Adrenal gland (tissue), 12 donors: ENCODE data around the gene EFNA2. TPM values are rescaled to one million over a fixed set of nuclear protein-coding genes. Genes with fewer than 3 reads are reported as not detected.

Experiments used
- DNase-seq, 7 donors: peaks; one replicate each; pipeline ENCODE4 v3.0.0-alpha.2; 2019 to 2020
- H3K27ac ChIP-seq, 5 donors: fragments of 200-600 bp; sonication (generic) in 4 of 5; 1 replicate in 3 of 5; 2 replicates in 2 of 5; pipeline versions ENCODE4 v1.5.1 to v1.8.0; 2016 to 2020; ENCODE audit warnings: mild to moderate bottlenecking in 1 of 5
- H3K27me3 ChIP-seq: fragments of 200-600 bp; 2 replicates; pipeline ENCODE4 v1.8.0; 2021
- H3K36me3 ChIP-seq, 2 donors: fragments of 200-600 bp; replicated peaks in 1 of 2; 1 replicate in 1 of 2; 2 replicates in 1 of 2; pipeline versions ENCODE4 v1.5.1 to v1.8.0; 2018 to 2022
- H3K4me1 ChIP-seq, 2 donors: fragments of 200-600 bp; replicated peaks in 1 of 2; 1 replicate in 1 of 2; 2 replicates in 1 of 2; pipeline versions ENCODE4 v1.5.1 to v1.8.0; 2018 to 2021
- H3K4me3 ChIP-seq, 4 donors: fragments of 200-600 bp; sonication (generic) in 3 of 4; one replicate each; pipeline ENCODE4 v1.5.1; 2016 to 2018
- H3K9me3 ChIP-seq, 3 donors: fragments of 200-600 bp; sonication (generic) in 1 of 3; replicated peaks in 1 of 3; 1 replicate in 2 of 3; 2 replicates in 1 of 3; pipeline versions ENCODE4 v1.5.1 to v1.8.0; 2016 to 2021
- POLR2A ChIP-seq, 2 donors: fragments of 450-650 bp; IDR thresholded peaks; one replicate each; pipeline ENCODE4 v1.6.1; 2017; ENCODE audit warnings: antibody characterized with exemption in 2 of 2, mild to moderate bottlenecking in 2 of 2, moderate library complexity in 1 of 2
- WGBS, 4 donors: extraction: QIAGEN DNeasy Blood & Tissue Kit in 2 of 4; methylation state at CpG; one replicate each; pipeline versions ENCODE4 v1.1.5 to v1.1.7; 2013 to 2017; 5-methylcytosine and 5-hydroxymethylcytosine counted together
- intact Hi-C, 2 donors: fragments of 100-400 bp; cut with DNase I; formaldehyde crosslinking; loops; one replicate each; pipeline versions ENCODE4 v1.14.1 to v1.15.0; 2022 to 2023
- polyA plus RNA-seq, 3 donors: library from polyadenylated mRNA; stranded (reverse); fragments of 200-250 nt in 2 of 3; fragments of 350-450 nt in 1 of 3; fragmentation: Illumina TruSeq in 1 of 3; extraction: RNeasy Lipid Tissue Mini Kit (QIAGEN cat#74804) in 1 of 3; gene quantifications; one replicate each; pipeline ENCODE4 v1.2.3, GENCODE V29; 2013 to 2014
- total RNA-seq, 9 donors: library from RNA; depleted of rRNA in 4 of 9; stranded (reverse); fragments of >200 nt in 4 of 9; fragments of 120-200 nt in 1 of 9; fragmentation: NEBNext Ultra II Directional in 1 of 9; extraction: Animal tissue kit (Norgen Biotek cat#: 25700) in 1 of 9; gene quantifications; one replicate each; pipeline versions ENCODE4 v1.1.0 to v1.2.4, GENCODE V29; 2013 to 2023
- TF ChIP-seq, protein P1 (sequence below), 6 experiments: fragments of 450-650 bp in 4 of 6; fragments of 200-600 bp in 2 of 6; sonication (generic) in 1 of 6; IDR thresholded peaks; 1 replicate in 5 of 6; 2 replicates in 1 of 6; pipeline versions ENCODE4 v1.5.1 to v1.8.0; 2016 to 2021; ENCODE audit warnings: antibody characterized with exemption in 6 of 6, mild to moderate bottlenecking in 2 of 6, moderate library complexity in 1 of 6
- donor health status: healthy with polysubstance abuse.
- donor health status: Bipolar disorder and iron deficiency.
- donor health status: DM: yes; HTN: yes; CAD: no.
- donor health status: DM: no; HTN: no; CAD: no.
- donor health status: DM: no; HTN: no; CAD: no.
- donor health status: DM: yes; HTN: yes; CAD: no.

Gene EFNA2
- total and polyA plus RNA-seq, 12 donors: 0.11 TPM; not detected in 11

DNA sequence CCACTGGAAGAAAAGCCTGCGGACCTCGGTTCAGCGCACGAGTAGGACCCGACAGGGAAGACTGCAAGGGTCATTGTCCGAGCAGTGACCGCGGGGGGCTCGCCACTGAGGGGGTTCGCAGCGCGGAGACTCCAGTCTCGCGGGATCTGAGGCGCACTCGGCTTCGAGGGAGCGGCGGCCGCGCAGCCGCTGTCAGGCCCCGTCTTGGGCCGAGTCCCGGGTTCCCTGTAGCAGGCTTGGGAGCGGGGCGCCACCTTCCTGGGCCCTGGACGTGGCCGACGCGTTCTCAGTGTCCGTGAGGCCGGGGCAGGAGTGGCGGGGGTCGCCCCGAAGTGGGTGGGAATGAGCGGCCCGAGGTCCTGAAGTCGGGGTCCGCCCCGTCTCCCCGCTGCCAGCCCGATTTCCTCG is 10.8 kb upstream of the EFNA2 start:
- Histone ChIP-seq H3K27me3 (no peaks in the 10 kb centered on the region), H3K36me3 (peaks cover 0 to 64% of the 10 kb centered on the region in 2 donors), H3K4me1 (peaks cover 46 to 63% of the 10 kb centered on the region in 2 donors), H3K9me3 (no peaks in the 10 kb centered on the region), H3K27ac (peak overlapping the region; percentile 51 to 99 (median 98)), H3K4me3 (peak overlapping the region in 2 of 4 donors; percentile 17 to 78)
- TF ChIP-seq, protein P1, sequence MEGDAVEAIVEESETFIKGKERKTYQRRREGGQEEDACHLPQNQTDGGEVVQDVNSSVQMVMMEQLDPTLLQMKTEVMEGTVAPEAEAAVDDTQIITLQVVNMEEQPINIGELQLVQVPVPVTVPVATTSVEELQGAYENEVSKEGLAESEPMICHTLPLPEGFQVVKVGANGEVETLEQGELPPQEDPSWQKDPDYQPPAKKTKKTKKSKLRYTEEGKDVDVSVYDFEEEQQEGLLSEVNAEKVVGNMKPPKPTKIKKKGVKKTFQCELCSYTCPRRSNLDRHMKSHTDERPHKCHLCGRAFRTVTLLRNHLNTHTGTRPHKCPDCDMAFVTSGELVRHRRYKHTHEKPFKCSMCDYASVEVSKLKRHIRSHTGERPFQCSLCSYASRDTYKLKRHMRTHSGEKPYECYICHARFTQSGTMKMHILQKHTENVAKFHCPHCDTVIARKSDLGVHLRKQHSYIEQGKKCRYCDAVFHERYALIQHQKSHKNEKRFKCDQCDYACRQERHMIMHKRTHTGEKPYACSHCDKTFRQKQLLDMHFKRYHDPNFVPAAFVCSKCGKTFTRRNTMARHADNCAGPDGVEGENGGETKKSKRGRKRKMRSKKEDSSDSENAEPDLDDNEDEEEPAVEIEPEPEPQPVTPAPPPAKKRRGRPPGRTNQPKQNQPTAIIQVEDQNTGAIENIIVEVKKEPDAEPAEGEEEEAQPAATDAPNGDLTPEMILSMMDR (IDR thresholded peaks at IDR 0.05): no peak
- no peak for TF ChIP-seq POLR2A (IDR thresholded peaks at IDR 0.05)
- intact Hi-C loops: loop anchor here in 1 of 2 donors (10.0 kb wide), 1 partner anchor 160 kb away; the partner anchor contains the start of gene RPS15
- 20 to 54% (median 33%) methylated on average over 5 to 44 of the region's 44 CpGs for WGBS, 4 donors
- DNase-seq: peak in 1 of 7 donors; percentile 47

DNA sequence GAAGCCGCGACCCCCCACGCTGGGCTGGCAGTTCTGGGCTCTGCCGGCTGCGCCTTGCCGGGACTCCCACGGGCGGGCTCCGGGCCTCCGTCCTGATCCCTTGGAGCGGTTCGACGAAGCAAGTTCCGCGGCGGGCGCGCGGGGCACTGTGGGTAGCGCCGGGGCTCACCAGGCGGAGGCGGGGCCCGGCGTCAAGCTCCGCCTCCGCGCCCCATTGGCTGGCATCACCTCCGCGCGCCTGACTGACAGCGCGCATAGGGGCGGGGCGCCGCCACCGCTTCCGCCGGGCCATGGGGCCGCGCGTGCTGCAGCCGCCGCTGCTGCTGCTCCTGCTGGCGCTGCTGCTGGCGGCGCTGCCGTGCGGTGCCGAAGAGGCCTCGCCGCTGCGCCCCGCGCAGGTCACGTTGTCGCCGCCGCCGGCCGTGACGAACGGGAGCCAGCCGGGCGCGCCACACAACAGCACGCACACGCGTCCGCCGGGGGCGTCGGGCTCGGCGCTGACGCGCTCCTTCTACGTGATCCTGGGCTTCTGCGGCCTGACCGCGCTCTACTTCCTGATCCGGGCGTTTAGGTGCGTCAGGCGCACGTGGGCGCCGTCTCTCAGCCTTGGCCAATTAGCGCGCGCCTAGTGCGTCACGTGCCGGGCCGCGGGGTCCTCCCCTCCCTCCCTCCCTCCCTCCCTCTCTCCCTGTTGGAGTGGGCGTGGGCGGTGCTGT is 10.3 kb upstream of the EFNA2 start, which contains the start of gene FAM174C:
TSS of gene FAM174C (plus strand) at position 271 of the 716 bp plus-strand sequence. CDS start at position 291, 20 bp downstream.
- Histone ChIP-seq H3K36me3 (peaks cover 0 to 64% of the 10 kb centered on the region in 2 donors), H3K9me3 (no peaks in the 10 kb centered on the region), H3K27me3 (no peaks in the 10 kb centered on the region), H3K4me1 (peaks cover 40 to 58% of the 10 kb centered on the region in 2 donors), H3K4me3 (peak within 1 kb of the TSS in 2 of 4 donors; percentile 31 to 78), H3K27ac (peak within 1 kb of the TSS; percentile 51 to 99 (median 98))
- WGBS, 4 donors: 0% methylated on average over 8 to 92 of the region's 98 CpGs; no CpG with 5 or more reads in 1 of the 4 donors
- peak; percentile 70 to 74 for TF ChIP-seq POLR2A (IDR thresholded peaks at IDR 0.05)
- TF ChIP-seq, protein P1 (IDR thresholded peaks at IDR 0.05): peak in 2 of 6 experiments; percentile 3 to 23
- intact Hi-C loops: loop anchor here in 1 of 2 donors (10.0 kb wide), 1 partner anchor 159 kb away; the partner anchor contains the start of gene RPS15
- peak; percentile 95 to 98 (median 97) for DNase-seq

DNA sequence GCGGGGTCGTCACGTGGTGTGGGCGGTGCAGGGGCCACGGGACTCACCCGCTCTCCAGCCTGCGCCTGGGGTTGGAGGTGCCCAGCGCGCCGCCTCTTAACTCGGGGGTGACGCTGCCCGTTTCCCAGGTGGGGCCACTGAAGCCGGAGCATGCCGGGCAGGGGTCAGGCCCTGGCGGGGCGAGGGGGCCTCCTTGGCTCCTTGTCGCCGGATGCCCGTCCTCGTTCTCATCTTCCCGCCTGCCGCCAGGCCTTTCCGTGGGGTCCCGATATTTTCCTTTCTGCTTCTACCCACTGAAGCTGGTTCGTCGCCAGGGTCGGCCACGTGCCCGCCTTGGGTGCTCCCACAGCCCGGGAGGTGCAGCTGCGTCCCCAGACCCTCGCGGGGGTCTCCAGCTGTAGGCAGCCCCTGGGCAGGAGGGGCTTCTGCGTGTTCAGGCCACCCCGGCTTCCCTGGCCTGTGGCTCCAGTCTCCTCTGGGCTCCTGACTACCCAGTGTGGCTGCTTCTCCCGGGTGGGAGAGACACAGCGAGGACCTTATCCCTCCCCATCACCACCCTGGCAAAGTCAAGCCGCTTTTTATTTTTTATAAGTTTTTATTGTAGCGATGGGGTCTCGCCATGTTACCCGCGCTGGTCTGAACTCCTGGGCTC is 9.6 kb upstream of the EFNA2 start:
- WGBS, 4 donors: 10 to 44% (median 11%) methylated on average over 9 to 43 of the region's 43 CpGs
- Histone ChIP-seq H3K27ac (peak overlapping the region; percentile 3 to 99 (median 98)), H3K4me3 (peak overlapping the region in 2 of 4 donors; percentile 31 to 78), H3K36me3 (peaks cover 0 to 58% of the 10 kb centered on the region in 2 donors), H3K9me3 (no peaks in the 10 kb centered on the region), H3K4me1 (peaks cover 33 to 51% of the 10 kb centered on the region in 2 donors), H3K27me3 (no peaks in the 10 kb centered on the region)
- TF ChIP-seq POLR2A (IDR thresholded peaks at IDR 0.05): no peak
- TF ChIP-seq, protein P1 (IDR thresholded peaks at IDR 0.05): no peak
- intact Hi-C loops: loop anchor here in 1 of 2 donors (10.0 kb wide), 1 partner anchor 159 kb away; the partner anchor contains the start of gene RPS15
- peak in 1 of 7 donors; percentile 50 for DNase-seq

DNA sequence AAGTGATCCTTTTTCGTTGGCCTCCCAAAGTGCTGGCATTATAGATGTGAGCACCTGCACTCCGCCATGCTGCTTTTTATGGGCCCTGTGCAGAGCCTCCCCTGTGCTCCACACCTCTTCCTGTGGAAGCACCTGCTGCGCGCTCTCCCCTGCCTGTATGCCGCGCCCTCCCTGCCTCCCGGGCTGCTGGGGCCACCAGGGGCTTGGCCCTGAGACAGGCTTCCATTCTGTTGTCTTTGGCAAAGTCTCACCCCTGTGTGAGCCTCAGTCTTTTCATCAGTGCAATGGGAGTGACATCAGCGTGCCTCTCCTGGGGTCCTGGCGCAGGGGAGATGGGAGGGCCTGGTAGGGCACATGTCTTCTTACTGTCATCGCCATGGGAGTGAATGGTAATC is 9.0 kb upstream of the EFNA2 start:
- H3K4me3 ChIP-seq: peak overlapping the region in 1 of 4 donors; percentile 78
- DNase-seq: peak in 4 of 7 donors; percentile 42 to 73 (median 48)
- H3K9me3 ChIP-seq: no peaks in the 10 kb centered on the region
- no peaks in the 10 kb centered on the region for H3K27me3 ChIP-seq
- 68 to 81% (median 74%) methylated on average over 10 of the region's 10 CpGs for WGBS, 4 donors
- peaks cover 0 to 52% of the 10 kb centered on the region in 2 donors for H3K36me3 ChIP-seq
- no peak for TF ChIP-seq POLR2A (IDR thresholded peaks at IDR 0.05)
- TF ChIP-seq, protein P1 (IDR thresholded peaks at IDR 0.05): no peak
- H3K27ac ChIP-seq: peak overlapping the region in 3 of 5 donors; percentile 13 to 99 (median 98)
- intact Hi-C loops: loop anchor here in 1 of 2 donors (10.0 kb wide), 1 partner anchor 158 kb away; the partner anchor contains the start of gene RPS15
- peaks cover 28 to 46% of the 10 kb centered on the region in 2 donors for H3K4me1 ChIP-seq
